MV-4-11 (cell line): ENCODE measurements around the gene SYCN.
A peak's percentile ranks its signal among the peaks of the same experiment; 100 is the strongest.
"Not testable (repeated sequence)": the region's sequence is repeated elsewhere in the genome, so short reads cannot be mapped to it uniquely, and the experiment has no call there.

ENCODE experiments used
- DNase-seq: peaks from one replicate; lab custom pipeline; 2025; lab: John Stamatoyannopoulos, UW

The SYCN gene

DNA sequence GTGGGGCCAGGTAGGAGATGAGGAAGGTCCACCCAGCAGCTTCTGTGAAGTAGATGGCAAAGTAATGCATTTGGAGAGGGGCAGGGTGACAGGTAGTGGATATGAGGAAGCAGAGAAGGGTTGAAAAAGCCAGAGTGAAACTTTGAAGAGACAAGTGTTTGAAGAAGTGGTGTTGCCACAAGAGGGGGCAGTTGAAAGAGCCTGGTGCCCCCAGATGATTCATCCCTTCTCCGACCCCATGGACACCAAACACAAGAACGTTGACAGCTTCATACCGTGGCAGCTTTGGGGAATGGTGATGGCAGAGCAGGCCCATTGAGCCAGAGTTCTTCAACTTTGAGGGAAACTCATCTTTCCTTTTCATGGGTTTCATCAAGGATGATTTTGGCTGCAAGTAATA is 20.8 kb upstream of the SYCN start:
- DNase-seq = peak; percentile 78

GRCh38 chr19:39223703-39224279 is 19.7 kb upstream of the SYCN start:
- DNase-seq = no peak

GRCh38 chr19:39219108-39219507 is 15.0 kb upstream of the SYCN start:
- not testable (repeated sequence) for DNase-seq

- no peak for DNase-seq
Measured at GRCh38 chr19:39218230-39219007, 14.4 kb upstream of the SYCN start.

GRCh38 chr19:39217094-39217493 is 13.0 kb upstream of the SYCN start:
- no peak for DNase-seq

DNA sequence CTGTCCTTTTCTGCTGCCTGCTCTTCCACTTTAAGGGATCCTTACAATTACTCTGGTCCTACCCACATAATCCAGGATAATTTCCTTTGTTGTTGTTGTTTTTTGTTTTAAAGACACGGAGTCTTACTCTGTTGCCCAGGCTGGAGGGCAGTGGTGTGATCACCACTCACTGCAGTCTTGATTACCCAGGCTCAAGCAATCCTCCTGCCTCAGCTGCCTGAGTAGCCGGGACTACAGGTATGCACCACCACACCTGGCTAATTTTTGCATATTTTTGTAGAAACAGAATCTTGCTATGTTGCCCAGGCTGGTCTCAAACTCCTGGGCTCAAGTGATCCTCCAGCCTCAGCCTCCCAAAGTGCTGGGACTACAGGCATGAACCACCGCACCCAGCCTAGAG is 11.3 kb upstream of the SYCN start:
- DNase-seq = not testable (repeated sequence)

- DNase-seq = peak; percentile 72
Measured at GRCh38 chr19:39212375-39212742, 8.3 kb upstream of the SYCN start.

- DNase-seq = peak; percentile 72
Measured at GRCh38 chr19:39211731-39212374, 7.8 kb upstream of the SYCN start.

GRCh38 chr19:39209196-39209595 is 5.1 kb upstream of the SYCN start:
- no peak for DNase-seq

GRCh38 chr19:39208175-39208795 is 4.2 kb upstream of the SYCN start:
- no peak for DNase-seq

GRCh38 chr19:39207293-39207836 is 3.3 kb upstream of the SYCN start:
- DNase-seq = no peak

- no peak for DNase-seq
Measured at GRCh38 chr19:39206122-39206521, 2.1 kb upstream of the SYCN start.

GRCh38 chr19:39205449-39205764 is 1.3 kb upstream of the SYCN start:
- DNase-seq = no peak

DNA sequence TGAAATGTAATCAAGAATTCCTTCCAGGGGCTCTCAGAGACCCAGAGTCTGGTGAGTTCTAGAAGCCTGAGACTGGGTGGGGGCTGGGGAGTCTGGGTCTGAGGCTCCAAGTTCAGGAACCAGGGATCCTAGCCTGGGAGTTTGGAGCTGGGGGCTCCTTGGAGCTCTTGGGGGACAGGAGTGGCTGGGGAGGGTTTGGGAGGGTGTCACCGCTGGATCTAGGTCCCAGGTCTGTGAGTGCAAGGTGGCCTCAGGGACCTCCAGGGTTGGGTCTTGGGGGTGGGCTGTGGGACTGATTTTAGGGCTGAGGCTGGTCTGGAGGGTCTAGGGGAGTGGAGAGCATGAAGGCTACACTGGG is 1.1 kb downstream of the SYCN start:
- DNase-seq = no peak

- DNase-seq = no peak
Measured at GRCh38 chr19:39200803-39201115, 3.3 kb downstream of the SYCN start.

- no peak for DNase-seq
Measured at GRCh38 chr19:39200066-39200802, 3.8 kb downstream of the SYCN start.

GRCh38 chr19:39199025-39199424 is 5.0 kb downstream of the SYCN start:
- DNase-seq = no peak

GRCh38 chr19:39197808-39198207 is 6.3 kb downstream of the SYCN start:
- no peak for DNase-seq

DNA sequence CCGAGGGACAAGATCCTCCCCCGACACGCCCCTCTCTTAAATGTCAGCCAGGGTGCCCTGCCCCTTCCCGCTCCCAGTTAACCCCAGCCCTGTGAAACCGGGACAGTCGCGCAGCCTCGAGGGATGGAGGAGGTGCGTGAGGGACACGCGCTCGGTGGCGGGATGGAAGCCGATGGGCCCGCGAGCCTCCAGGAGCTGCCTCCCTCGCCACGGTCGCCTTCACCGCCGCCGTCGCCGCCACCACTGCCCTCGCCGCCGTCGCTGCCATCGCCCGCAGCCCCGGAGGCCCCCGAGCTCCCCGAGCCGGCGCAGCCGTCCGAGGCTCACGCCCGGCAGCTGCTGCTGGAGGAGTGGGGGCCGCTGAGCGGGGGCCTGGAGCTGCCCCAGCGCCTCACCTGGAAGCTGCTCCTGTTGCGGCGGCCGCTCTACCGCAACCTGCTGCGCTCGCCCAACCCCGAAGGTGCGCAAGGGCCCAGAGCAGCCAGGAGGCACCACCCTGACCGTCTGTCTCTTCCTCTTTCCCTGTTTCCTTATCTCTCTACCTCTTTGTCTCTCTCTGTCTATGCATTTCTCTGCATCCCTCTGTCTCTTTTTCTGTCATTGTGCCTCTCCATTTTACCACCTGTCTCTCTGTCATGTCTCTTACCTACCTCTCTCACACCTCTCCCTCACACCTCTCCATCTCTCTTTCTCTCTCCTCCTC is 7.1 kb downstream of the SYCN start, which contains the start of gene NCCRP1:
Gene NCCRP1 (plus strand): TSS at position 105 of the 703 bp plus-strand sequence. CDS start 19 bp downstream, at position 124.
- DNase-seq = no peak

- DNase-seq = no peak
Measured at GRCh38 chr19:39196320-39196719, 7.7 kb downstream of the SYCN start.

GRCh38 chr19:39195755-39196154 is 8.3 kb downstream of the SYCN start:
- DNase-seq = no peak
